HL-60 (cell line): ENCODE measurements around the gene SCO2.

ENCODE experiments used
- GABPA ChIP-seq: IDR thresholded peaks from 2 replicates; pipeline ENCODE4 v1.6.1; 2012; ENCODE audit warnings: low read depth
- POLR2AphosphoS5 ChIP-seq: IDR thresholded peaks from 2 replicates; pipeline ENCODE4 v1.6.1; 2012; ENCODE audit warnings: low read depth
- SPI1 ChIP-seq: IDR thresholded peaks from 2 replicates; pipeline ENCODE4 v1.6.1; 2012; ENCODE audit warnings: low read depth, mild to moderate bottlenecking, borderline replicate concordance
- TF ChIP-seq, protein P1 (sequence below): IDR thresholded peaks from one replicate; pipeline ENCODE4 v1.5.1; 2011; ENCODE audit warnings: low read length, control low read depth, inconsistent platforms; ENCODE audit not compliant: insufficient read depth
- TF ChIP-seq, protein P2 (sequence below): IDR thresholded peaks from 2 replicates; pipeline ENCODE4 v1.6.1; 2012; ENCODE audit warnings: low read depth; ENCODE audit not compliant: insufficient replicate concordance

DNA sequence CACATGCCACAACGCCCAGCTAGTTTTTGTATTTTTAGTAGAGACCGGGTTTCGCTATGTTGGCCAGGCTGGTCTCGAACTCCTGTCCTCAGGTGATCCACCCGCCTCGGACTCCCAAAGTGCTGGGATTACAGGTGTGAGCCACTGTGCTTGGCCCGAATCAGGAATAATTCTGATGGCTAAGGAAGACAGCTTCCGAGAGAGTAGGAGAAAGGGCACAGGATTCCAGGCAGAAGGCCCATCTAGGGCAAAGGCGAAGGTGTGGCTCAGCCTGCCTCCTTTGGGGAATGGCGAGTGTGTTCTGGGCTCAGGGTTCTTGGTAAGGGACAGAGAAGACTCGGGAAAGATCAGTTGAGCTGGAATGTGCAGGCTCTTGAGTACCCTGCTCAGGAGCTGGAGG, 38.9 kb upstream of the SCO2 start:
- TF ChIP-seq, protein P1, sequence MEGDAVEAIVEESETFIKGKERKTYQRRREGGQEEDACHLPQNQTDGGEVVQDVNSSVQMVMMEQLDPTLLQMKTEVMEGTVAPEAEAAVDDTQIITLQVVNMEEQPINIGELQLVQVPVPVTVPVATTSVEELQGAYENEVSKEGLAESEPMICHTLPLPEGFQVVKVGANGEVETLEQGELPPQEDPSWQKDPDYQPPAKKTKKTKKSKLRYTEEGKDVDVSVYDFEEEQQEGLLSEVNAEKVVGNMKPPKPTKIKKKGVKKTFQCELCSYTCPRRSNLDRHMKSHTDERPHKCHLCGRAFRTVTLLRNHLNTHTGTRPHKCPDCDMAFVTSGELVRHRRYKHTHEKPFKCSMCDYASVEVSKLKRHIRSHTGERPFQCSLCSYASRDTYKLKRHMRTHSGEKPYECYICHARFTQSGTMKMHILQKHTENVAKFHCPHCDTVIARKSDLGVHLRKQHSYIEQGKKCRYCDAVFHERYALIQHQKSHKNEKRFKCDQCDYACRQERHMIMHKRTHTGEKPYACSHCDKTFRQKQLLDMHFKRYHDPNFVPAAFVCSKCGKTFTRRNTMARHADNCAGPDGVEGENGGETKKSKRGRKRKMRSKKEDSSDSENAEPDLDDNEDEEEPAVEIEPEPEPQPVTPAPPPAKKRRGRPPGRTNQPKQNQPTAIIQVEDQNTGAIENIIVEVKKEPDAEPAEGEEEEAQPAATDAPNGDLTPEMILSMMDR, result no peak
- TF ChIP-seq, protein P2, sequence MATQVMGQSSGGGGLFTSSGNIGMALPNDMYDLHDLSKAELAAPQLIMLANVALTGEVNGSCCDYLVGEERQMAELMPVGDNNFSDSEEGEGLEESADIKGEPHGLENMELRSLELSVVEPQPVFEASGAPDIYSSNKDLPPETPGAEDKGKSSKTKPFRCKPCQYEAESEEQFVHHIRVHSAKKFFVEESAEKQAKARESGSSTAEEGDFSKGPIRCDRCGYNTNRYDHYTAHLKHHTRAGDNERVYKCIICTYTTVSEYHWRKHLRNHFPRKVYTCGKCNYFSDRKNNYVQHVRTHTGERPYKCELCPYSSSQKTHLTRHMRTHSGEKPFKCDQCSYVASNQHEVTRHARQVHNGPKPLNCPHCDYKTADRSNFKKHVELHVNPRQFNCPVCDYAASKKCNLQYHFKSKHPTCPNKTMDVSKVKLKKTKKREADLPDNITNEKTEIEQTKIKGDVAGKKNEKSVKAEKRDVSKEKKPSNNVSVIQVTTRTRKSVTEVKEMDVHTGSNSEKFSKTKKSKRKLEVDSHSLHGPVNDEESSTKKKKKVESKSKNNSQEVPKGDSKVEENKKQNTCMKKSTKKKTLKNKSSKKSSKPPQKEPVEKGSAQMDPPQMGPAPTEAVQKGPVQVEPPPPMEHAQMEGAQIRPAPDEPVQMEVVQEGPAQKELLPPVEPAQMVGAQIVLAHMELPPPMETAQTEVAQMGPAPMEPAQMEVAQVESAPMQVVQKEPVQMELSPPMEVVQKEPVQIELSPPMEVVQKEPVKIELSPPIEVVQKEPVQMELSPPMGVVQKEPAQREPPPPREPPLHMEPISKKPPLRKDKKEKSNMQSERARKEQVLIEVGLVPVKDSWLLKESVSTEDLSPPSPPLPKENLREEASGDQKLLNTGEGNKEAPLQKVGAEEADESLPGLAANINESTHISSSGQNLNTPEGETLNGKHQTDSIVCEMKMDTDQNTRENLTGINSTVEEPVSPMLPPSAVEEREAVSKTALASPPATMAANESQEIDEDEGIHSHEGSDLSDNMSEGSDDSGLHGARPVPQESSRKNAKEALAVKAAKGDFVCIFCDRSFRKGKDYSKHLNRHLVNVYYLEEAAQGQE, result no peak
- no peak for TF ChIP-seq POLR2AphosphoS5
- no peak for TF ChIP-seq SPI1
- TF ChIP-seq GABPA, result no peak
